Measurements from ENCODE around the gene SRD5A1. TPM values are rescaled to one million over a fixed set of nuclear protein-coding genes. Genes with fewer than 3 reads are reported as not detected.

Gene SRD5A1
- total RNA-seq, 1 experiment from 2014 or later = 24.7 TPM

DNA sequence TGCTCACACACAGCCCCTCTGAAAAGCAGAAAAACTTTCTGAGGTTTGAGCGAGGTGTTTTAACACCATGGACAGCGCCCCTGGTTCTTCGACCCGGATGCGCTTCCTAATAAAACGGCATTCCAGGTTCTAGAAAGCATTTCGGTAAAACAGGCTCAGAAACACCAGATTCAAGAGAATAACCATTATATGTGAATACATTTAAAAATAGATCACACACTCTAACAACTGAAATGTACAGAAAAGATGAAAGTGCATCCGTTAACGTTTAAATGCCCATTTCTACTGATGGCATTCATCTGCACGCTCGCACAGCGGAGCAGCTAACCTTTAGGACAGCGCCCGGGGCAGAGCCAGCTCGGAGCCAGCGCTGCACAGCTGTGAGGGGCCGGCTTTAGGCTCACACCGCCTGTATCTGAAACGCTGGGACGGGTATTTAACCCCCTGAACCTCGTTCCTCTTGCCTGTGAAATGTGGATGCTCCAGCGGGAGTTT is 53.7 kb downstream of the SRD5A1 start:
- H3K27me3 ChIP-seq (ENCODE audit: insufficient read depth, low read length) = peaks cover 19% of the 10 kb centered on the region; the same call in 1 of the 2 replicates
- BruUV-seq (replicated peaks) = no TSS peak
- no peak overlapping the region for H2AFZ ChIP-seq (ENCODE audit: low read depth, low read length, poor library complexity, severe bottlenecking)
- TF ChIP-seq JUND (IDR thresholded peaks at IDR 0.05) (no peak), REST (IDR thresholded peaks at IDR 0.05; ENCODE audit: low read depth) (peak; percentile 64)
- H3K4me2 ChIP-seq (ENCODE audit: low read length) = no peak overlapping the region
- H3K27ac ChIP-seq (ENCODE audit: low read depth, low read length) = no peak overlapping the region
- DNase-seq (ENCODE audit: low read depth, low spot score) = no peak
- no peaks in the 10 kb centered on the region for H3K79me2 ChIP-seq (ENCODE audit: insufficient read depth, low read length)
- no peaks in the 10 kb centered on the region for H4K20me1 ChIP-seq (ENCODE audit: insufficient read depth)
- no peak overlapping the region for H3K9ac ChIP-seq (ENCODE audit: low read length)
- ChIA-PET POLR2A (no interaction called here), RAD21 (ENCODE audit: low non-redundant PET in 1 of 2, low total read pairs in 2 of 2, uncharacterized antibody in 2 of 2, unreplicated experiment in 2 of 2) (no interaction called here), CTCF (no interaction called here)
- H3K4me3 ChIP-seq (replicated peaks in 1 of 2; ENCODE audit: low read depth in 1 of 2, low read length in 2 of 2) = no peak overlapping the region
- no peaks in the 10 kb centered on the region for H3K9me3 ChIP-seq (ENCODE audit: control insufficient read depth in 1 of 2, insufficient read depth in 1 of 2, low read depth in 1 of 2, low read length in 2 of 2)
- no peaks in the 10 kb centered on the region for H3K9me2 ChIP-seq (ENCODE audit: insufficient read depth)
- no peak for ATAC-seq
- intact Hi-C loops (cut with micrococcal nuclease) = no loop called here
- peaks cover 0 to 4% of the 10 kb centered on the region in 2 experiments; a peak in 1 of 4 replicates for H3K4me1 ChIP-seq (ENCODE audit: control insufficient read depth in 1 of 2, insufficient read depth in 2 of 2, low read length in 2 of 2)
- no peaks in the 10 kb centered on the region for H3K36me3 ChIP-seq (ENCODE audit: control insufficient read depth in 1 of 2, insufficient read depth in 2 of 2, low read length in 2 of 2)

DNA sequence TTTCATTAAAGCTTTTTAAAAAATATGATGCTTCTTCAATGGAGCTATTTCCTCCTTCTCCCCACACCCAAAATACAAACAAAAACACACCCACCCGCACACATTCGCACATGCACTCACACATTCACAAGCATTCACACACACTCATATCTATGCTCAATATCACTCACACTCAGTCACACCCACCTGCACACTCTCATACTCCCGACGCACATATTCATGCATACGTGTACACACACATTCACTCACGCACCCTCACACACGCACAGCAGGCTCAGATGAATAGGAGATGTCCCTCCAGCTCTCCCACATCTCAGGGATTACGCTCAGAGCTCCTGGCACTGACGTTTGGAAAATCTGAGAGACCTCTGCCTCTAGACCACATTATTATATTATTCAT is 54.3 kb downstream of the SRD5A1 start:
- no peaks in the 10 kb centered on the region for H3K9me2 ChIP-seq (ENCODE audit: insufficient read depth)
- TF ChIP-seq, protein P1, sequence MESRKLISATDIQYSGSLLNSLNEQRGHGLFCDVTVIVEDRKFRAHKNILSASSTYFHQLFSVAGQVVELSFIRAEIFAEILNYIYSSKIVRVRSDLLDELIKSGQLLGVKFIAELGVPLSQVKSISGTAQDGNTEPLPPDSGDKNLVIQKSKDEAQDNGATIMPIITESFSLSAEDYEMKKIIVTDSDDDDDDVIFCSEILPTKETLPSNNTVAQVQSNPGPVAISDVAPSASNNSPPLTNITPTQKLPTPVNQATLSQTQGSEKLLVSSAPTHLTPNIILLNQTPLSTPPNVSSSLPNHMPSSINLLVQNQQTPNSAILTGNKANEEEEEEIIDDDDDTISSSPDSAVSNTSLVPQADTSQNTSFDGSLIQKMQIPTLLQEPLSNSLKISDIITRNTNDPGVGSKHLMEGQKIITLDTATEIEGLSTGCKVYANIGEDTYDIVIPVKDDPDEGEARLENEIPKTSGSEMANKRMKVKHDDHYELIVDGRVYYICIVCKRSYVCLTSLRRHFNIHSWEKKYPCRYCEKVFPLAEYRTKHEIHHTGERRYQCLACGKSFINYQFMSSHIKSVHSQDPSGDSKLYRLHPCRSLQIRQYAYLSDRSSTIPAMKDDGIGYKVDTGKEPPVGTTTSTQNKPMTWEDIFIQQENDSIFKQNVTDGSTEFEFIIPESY (IDR thresholded peaks at IDR 0.05; ENCODE audit: extremely low read depth, insufficient replicate concordance, low read length) = no peak
- TF ChIP-seq EZH2phosphoT487 (IDR thresholded peaks at IDR 0.05; ENCODE audit: borderline replicate concordance) (no peak), YY1 (IDR thresholded peaks at IDR 0.05; ENCODE audit: extremely low read depth, insufficient replicate concordance, low read depth, low read length) (no peak), SIN3A (IDR thresholded peaks at IDR 0.05; ENCODE audit: low read depth) (no peak), ELF1 (IDR thresholded peaks at IDR 0.05; ENCODE audit: borderline replicate concordance, low read depth) (no peak), SRF (IDR thresholded peaks at IDR 0.05; ENCODE audit: low read depth) (no peak), SP1 (IDR thresholded peaks at IDR 0.05; ENCODE audit: low read depth) (no peak), CBX3 (IDR thresholded peaks at IDR 0.05; ENCODE audit: low read depth) (no peak), MAX (IDR thresholded peaks at IDR 0.05) (no peak), RAD21 (IDR thresholded peaks at IDR 0.05; ENCODE audit: low read depth) (no peak), POLR2AphosphoS5 (IDR thresholded peaks at IDR 0.05; ENCODE audit: low read depth, low read length) (no peak), FOSL1 (IDR thresholded peaks at IDR 0.05; ENCODE audit: low read depth) (no peak), TCF7L2 (IDR thresholded peaks at IDR 0.05; ENCODE audit: borderline replicate concordance, extremely low read depth, insufficient read depth, insufficient read length) (no peak)
- TF ChIP-seq, protein P2, sequence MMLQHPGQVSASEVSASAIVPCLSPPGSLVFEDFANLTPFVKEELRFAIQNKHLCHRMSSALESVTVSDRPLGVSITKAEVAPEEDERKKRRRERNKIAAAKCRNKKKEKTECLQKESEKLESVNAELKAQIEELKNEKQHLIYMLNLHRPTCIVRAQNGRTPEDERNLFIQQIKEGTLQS (IDR thresholded peaks at IDR 0.05) = no peak
- H3K27me3 ChIP-seq (ENCODE audit: insufficient read depth, low read length) = peaks cover 19% of the 10 kb centered on the region; the same call in 1 of the 2 replicates
- RAD21 ChIA-PET (ENCODE audit: low non-redundant PET in 1 of 2, low total read pairs in 2 of 2, uncharacterized antibody in 2 of 2, unreplicated experiment in 2 of 2) = no interaction called here
- no peaks in the 10 kb centered on the region for H3K36me3 ChIP-seq (ENCODE audit: control insufficient read depth in 1 of 2, insufficient read depth in 2 of 2, low read length in 2 of 2)
- no peaks in the 10 kb centered on the region for H3K9me3 ChIP-seq (ENCODE audit: control insufficient read depth in 1 of 2, insufficient read depth in 1 of 2, low read depth in 1 of 2, low read length in 2 of 2)
- H3K79me2 ChIP-seq (ENCODE audit: insufficient read depth, low read length) = no peaks in the 10 kb centered on the region
- ATAC-seq (no peak), DNase-seq (ENCODE audit: low read depth, low spot score) (no peak)
- no peak overlapping the region for H3K4me3 ChIP-seq (replicated peaks in 1 of 2; ENCODE audit: low read depth in 1 of 2, low read length in 2 of 2)
- intact Hi-C loops (cut with micrococcal nuclease) = no loop called here
- BruUV-seq (replicated peaks) = no TSS peak
- no peak overlapping the region for H3K4me2 ChIP-seq (ENCODE audit: low read length)
- H3K4me1 ChIP-seq (ENCODE audit: control insufficient read depth in 1 of 2, insufficient read depth in 2 of 2, low read length in 2 of 2) = peaks cover 0 to 4% of the 10 kb centered on the region in 2 experiments; a peak in 1 of 4 replicates
- POLR2A ChIA-PET = no interaction called here
- no peak overlapping the region for H3K27ac ChIP-seq (ENCODE audit: low read depth, low read length)
- no peaks in the 10 kb centered on the region for H4K20me1 ChIP-seq (ENCODE audit: insufficient read depth)
- no peak overlapping the region for H2AFZ ChIP-seq (ENCODE audit: low read depth, low read length, poor library complexity, severe bottlenecking)
- CTCF ChIA-PET = no interaction called here
- no peak overlapping the region for H3K9ac ChIP-seq (ENCODE audit: low read length)

Measured in HCT116 (cell line).